Uterus (tissue), 4 donors: ENCODE results near the gene BLOC1S3. TPM values are rescaled to one million over a fixed set of nuclear protein-coding genes. Genes with fewer than 3 reads are reported as not detected.

ENCODE experiments used
- DNase-seq, 2 donors: peaks; one replicate each; pipeline ENCODE4 v3.0.0-alpha.2; 2019 to 2020
- H3K27ac ChIP-seq, 2 donors: fragments of 200-600 bp; sonication (generic); 1 replicate in 1 of 2; 2 replicates in 1 of 2; pipeline ENCODE4 v1.5.1; 2016 to 2018
- H3K27me3 ChIP-seq, 2 donors: fragments of 200-600 bp; sonication (generic); one replicate each; pipeline ENCODE4 v1.5.1; 2018 to 2019; ENCODE audit warnings: control low read depth in 1 of 2
- H3K36me3 ChIP-seq, 2 donors: fragments of 200-600 bp; sonication (generic); one replicate each; pipeline ENCODE4 v1.5.1; 2019; ENCODE audit warnings: control low read depth in 1 of 2
- H3K4me1 ChIP-seq, 2 donors: fragments of 200-600 bp; sonication (generic); one replicate each; pipeline ENCODE4 v1.5.1; 2018 to 2019; ENCODE audit warnings: control low read depth in 1 of 2
- H3K4me3 ChIP-seq, 2 donors: fragments of 200-600 bp; sonication (generic); 1 replicate in 1 of 2; 2 replicates in 1 of 2; pipeline ENCODE4 v1.5.1; 2018 to 2019; ENCODE audit warnings: mild to moderate bottlenecking in 1 of 2
- H3K9me3 ChIP-seq, 2 donors: fragments of 200-600 bp; sonication (generic); one replicate each; pipeline ENCODE4 v1.5.1; 2019; ENCODE audit warnings: control low read depth in 1 of 2
- POLR2A ChIP-seq, 2 donors: fragments of 450-650 bp; IDR thresholded peaks; one replicate each; pipeline ENCODE4 v1.6.1; 2016; ENCODE audit warnings: antibody characterized with exemption in 2 of 2, mild to moderate bottlenecking in 1 of 2, moderate library complexity in 1 of 2
- intact Hi-C: fragments of 100-400 bp; cut with DNase I; formaldehyde crosslinking; loops from one replicate; pipeline ENCODE4 v1.15.1; 2023; ENCODE audit warnings: low total_unique reads
- total RNA-seq, 4 donors: library from RNA; depleted of rRNA in 3 of 4; stranded (reverse); fragments of >200 nt in 3 of 4; gene quantifications; one replicate each; pipeline versions ENCODE4 v1.1.0 to v1.2.4, GENCODE V29; 2014 to 2023
- TF ChIP-seq, protein P1 (sequence below), 4 experiments: fragments of 200-600 bp in 2 of 4; fragments of 450-650 bp in 2 of 4; sonication (generic) in 2 of 4; IDR thresholded peaks; one replicate each; pipeline ENCODE4 v1.5.1; 2016 to 2019; ENCODE audit warnings: antibody characterized with exemption in 4 of 4, mild to moderate bottlenecking in 2 of 4, moderate library complexity in 1 of 4
- donor health status: DM: yes; HTN: yes; CAD: no.

The BLOC1S3 gene
- total RNA-seq, 4 donors from 2014 or later = 4.6 to 16.2 (median 10.2) TPM; not detected in 1

DNA sequence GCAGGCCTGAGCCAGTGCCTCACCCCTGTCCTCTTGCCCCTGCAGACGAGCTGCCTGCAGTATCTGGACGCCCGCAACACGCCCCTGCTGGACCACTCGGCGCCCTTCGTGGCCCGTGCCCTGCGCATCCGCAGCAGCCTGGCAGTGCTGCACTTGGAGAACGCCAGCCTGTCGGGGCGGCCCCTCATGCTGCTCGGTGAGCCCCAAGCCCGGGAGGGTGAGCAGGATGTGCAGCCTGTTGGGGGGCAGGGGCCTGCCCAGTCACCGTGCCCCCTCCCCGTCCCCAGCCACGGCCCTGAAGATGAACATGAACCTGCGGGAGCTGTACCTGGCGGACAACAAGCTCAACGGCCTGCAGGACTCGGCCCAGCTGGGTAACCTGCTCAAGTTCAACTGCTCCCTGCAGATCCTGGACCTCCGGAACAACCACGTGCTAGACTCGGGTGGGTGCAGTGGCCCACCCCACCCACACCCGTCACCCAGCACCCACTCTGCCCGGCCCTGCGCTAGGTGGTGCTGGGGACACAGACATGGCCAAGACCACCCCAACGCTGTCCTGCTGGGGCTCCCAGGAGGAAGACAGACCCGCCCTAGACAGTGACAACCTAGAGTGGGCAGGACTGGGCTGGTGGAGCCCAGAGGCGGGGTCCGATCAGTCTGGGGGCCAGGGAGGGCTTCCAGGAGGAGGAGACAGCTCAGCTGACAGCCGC is 36.4 kb upstream of the BLOC1S3 start:
- Histone ChIP-seq H3K36me3 (no peaks in the 10 kb centered on the region), H3K27me3 (no peaks in the 10 kb centered on the region), H3K4me1 (no peaks in the 10 kb centered on the region), H3K9me3 (no peaks in the 10 kb centered on the region), H3K27ac (no peak overlapping the region), H3K4me3 (no peak overlapping the region)
- no peak for DNase-seq
- no peak for TF ChIP-seq POLR2A (IDR thresholded peaks at IDR 0.05)
- TF ChIP-seq, protein P1, sequence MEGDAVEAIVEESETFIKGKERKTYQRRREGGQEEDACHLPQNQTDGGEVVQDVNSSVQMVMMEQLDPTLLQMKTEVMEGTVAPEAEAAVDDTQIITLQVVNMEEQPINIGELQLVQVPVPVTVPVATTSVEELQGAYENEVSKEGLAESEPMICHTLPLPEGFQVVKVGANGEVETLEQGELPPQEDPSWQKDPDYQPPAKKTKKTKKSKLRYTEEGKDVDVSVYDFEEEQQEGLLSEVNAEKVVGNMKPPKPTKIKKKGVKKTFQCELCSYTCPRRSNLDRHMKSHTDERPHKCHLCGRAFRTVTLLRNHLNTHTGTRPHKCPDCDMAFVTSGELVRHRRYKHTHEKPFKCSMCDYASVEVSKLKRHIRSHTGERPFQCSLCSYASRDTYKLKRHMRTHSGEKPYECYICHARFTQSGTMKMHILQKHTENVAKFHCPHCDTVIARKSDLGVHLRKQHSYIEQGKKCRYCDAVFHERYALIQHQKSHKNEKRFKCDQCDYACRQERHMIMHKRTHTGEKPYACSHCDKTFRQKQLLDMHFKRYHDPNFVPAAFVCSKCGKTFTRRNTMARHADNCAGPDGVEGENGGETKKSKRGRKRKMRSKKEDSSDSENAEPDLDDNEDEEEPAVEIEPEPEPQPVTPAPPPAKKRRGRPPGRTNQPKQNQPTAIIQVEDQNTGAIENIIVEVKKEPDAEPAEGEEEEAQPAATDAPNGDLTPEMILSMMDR (IDR thresholded peaks at IDR 0.05) = no peak
- intact Hi-C loops = no loop called here

DNA sequence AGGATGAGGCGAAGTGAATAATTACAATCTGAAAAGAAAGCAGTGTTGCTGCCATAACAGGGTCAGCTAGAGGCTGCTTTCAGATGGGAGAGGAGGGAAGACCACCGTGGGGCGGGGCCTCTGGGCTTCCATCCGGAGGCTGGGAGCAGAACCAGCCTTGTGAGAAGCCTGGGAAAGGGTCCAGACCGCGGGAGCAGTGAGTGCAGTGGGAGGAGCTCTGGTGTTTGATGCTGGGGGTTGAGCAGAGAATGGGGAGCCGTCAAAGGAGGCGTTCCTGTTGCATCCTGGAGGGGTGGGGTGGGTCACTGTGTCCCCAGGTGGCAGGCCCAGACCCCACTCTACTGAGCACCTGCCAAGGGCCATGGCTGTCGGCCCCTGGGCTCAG is 35.9 kb upstream of the BLOC1S3 start:
- Histone ChIP-seq H3K4me3 (no peak overlapping the region), H3K27ac (no peak overlapping the region), H3K4me1 (no peaks in the 10 kb centered on the region), H3K36me3 (no peaks in the 10 kb centered on the region), H3K9me3 (no peaks in the 10 kb centered on the region), H3K27me3 (no peaks in the 10 kb centered on the region)
- TF ChIP-seq, protein P1 (IDR thresholded peaks at IDR 0.05) = no peak
- no peak for TF ChIP-seq POLR2A (IDR thresholded peaks at IDR 0.05)
- intact Hi-C loops = no loop called here
- DNase-seq = no peak

DNA sequence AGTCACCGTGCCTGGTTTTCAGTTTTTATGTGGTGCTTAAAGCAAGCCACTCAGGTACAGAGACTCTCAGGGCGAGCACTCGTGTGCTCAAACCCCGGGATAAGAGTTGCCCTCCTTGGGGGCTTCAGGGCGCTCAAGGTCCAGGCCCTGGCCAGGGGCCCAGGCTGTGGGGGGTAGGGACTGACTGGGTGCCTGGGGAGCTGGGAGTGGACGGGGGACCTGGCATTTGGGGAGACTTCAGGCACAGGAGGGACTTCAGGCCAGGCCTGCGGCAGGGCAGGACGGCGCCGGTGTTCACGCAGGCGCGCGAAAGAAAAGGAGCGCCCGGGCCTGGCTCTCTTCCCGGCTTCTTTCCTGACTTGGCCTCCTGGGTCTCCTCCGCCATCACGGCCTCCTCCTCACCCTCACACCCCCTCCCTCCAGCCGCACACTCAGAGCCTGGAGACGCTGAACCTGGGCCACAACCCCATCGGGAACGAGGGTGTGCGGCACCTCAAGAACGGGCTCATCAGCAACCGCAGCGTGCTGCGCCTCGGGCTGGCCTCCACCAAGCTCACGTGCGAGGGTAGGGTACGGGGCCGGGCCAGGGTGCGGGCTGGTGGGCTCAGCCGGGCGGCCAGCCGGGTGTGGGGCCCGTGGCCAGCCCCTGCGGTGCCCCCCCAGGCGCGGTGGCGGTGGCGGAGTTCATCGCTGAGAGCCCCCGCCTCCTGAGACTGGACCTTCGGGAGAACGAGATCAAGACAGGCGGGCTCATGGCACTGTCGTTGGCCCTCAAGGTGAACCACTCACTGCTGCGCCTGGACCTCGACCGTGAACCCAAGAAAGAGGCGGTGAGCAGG is 33.9 kb upstream of the BLOC1S3 start:
- no peaks in the 10 kb centered on the region for H3K27me3 ChIP-seq
- no peak overlapping the region for H3K4me3 ChIP-seq
- DNase-seq = no peak
- H3K9me3 ChIP-seq = no peaks in the 10 kb centered on the region
- no peaks in the 10 kb centered on the region for H3K4me1 ChIP-seq
- no peak for TF ChIP-seq POLR2A (IDR thresholded peaks at IDR 0.05)
- TF ChIP-seq, protein P1 (IDR thresholded peaks at IDR 0.05) = no peak
- H3K36me3 ChIP-seq = no peaks in the 10 kb centered on the region
- intact Hi-C loops = no loop called here
- no peak overlapping the region for H3K27ac ChIP-seq

DNA sequence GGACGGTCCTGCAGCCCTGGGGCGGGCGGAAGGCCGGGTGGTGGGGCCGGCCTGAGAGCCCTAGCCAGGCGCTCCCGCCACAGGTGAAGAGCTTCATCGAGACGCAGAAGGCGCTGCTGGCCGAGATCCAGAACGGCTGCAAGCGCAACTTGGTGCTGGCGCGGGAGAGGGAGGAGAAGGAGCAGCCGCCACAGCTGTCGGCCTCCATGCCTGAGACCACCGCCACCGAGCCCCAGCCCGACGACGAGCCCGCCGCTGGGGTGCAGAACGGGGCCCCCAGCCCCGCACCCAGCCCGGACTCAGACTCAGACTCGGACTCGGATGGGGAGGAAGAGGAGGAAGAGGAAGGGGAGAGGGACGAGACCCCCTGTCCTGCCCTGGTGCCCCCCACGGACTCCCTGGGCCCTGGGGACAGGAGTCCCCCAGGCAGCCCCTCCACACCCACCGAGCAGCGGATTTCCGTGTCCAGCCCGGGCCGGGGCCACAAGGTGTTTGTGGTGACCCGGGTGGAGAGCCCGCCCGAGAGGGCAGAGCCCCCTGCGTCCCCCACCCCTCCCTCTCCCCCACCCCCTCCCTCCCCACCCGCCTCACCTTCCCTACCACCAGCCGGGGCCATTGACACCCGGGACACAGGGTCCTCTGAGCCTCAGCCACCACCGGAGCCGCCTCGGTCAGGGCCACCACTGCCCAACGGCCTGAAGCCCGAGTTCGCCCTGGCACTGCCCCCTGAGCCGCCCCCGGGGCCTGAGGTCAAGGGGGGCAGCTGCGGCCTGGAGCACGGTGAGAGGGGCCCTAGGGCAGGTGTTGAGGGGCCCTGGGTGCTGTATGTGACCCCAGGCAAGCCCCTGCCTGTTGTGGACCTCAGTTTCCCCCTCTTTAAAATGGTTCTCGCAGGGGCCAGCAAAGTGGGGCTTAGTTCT is 33.1 kb upstream of the BLOC1S3 start:
- H3K27me3 ChIP-seq = no peaks in the 10 kb centered on the region
- no peaks in the 10 kb centered on the region for H3K4me1 ChIP-seq
- no peaks in the 10 kb centered on the region for H3K36me3 ChIP-seq
- no peak overlapping the region for H3K27ac ChIP-seq
- intact Hi-C loops = no loop called here
- H3K9me3 ChIP-seq = no peaks in the 10 kb centered on the region
- DNase-seq = no peak
- no peak for TF ChIP-seq POLR2A (IDR thresholded peaks at IDR 0.05)
- TF ChIP-seq, protein P1 (IDR thresholded peaks at IDR 0.05) = no peak
- H3K4me3 ChIP-seq = no peak overlapping the region
